HL-60 (cell line): ENCODE data around the gene NT5DC3.

ENCODE experiments used
- DNase-seq, 2 experiments: peaks; one replicate each; pipeline ENCODE4 v3.0.0-alpha.2; 2010 to 2020; ENCODE audit warnings: low read depth in 1 of 2, low spot score in 1 of 2
- H3K27ac ChIP-seq: fragments of 250-450 bp; sonication (Bioruptor Pico); replicated peaks from 2 replicates; pipeline ENCODE4 v1.5.1; 2020; ENCODE audit warnings: mild to moderate bottlenecking, moderate library complexity
- H3K27me3 ChIP-seq: fragments of 250-450 bp; sonication (Bioruptor Pico); 2 replicates; pipeline ENCODE4 v1.5.1; 2021; ENCODE audit warnings: mild to moderate bottlenecking, moderate library complexity; ENCODE audit not compliant: insufficient read depth, poor library complexity, severe bottlenecking
- H3K4me3 ChIP-seq: replicated peaks from 2 replicates; pipeline ENCODE4 v1.5.1; 2011; ENCODE audit warnings: mild to moderate bottlenecking, control low read depth, low read length; ENCODE audit not compliant: insufficient read depth
- GABPA ChIP-seq: IDR thresholded peaks from 2 replicates; pipeline ENCODE4 v1.6.1; 2012; ENCODE audit warnings: low read depth
- POLR2AphosphoS5 ChIP-seq: IDR thresholded peaks from 2 replicates; pipeline ENCODE4 v1.6.1; 2012; ENCODE audit warnings: low read depth
- SPI1 ChIP-seq: IDR thresholded peaks from 2 replicates; pipeline ENCODE4 v1.6.1; 2012; ENCODE audit warnings: low read depth, mild to moderate bottlenecking, borderline replicate concordance
- TF ChIP-seq, protein P1 (sequence below): IDR thresholded peaks from one replicate; pipeline ENCODE4 v1.5.1; 2011; ENCODE audit warnings: low read length, control low read depth, inconsistent platforms; ENCODE audit not compliant: insufficient read depth
- TF ChIP-seq, protein P2 (sequence below): IDR thresholded peaks from 2 replicates; pipeline ENCODE4 v1.6.1; 2012; ENCODE audit warnings: low read depth; ENCODE audit not compliant: insufficient replicate concordance

Gene NT5DC3

DNA sequence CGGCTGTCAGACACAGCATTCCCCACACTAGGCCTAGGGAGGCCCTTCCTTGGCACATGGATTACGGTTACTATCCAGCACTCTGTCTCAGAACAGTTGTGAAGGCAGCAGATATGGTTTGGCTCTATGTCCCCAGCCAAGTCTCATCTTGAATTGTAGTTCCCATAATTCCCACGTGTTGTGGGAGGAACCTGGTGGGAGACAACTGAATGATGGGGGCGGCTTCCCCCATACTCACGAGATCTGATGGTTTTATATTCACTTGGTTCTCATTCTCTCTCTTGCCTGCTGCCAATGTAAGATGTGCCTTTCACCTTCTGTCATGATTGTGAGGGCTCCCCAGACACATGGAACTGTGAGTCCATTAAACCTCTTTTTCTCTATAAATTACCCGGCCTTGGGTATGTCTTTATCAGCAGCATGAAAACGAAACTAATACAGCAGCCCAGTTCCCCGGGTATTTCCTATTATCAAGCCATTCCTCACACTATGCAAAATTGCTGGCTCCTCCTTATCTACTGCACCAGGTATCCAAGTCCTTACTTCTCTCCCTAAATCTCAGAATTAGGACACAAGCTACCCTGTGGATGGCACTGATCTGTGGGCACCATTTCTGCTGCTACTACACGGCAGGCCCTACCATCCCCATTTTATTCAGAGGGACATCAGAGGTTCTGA, 33.3 kb downstream of the NT5DC3 start:
- Histone ChIP-seq H3K27me3 (no peaks in the 10 kb centered on the region), H3K27ac (peak overlapping the region; percentile 52), H3K4me3 (no peak overlapping the region)
- DNase-seq = no peak
- TF ChIP-seq, protein P1, sequence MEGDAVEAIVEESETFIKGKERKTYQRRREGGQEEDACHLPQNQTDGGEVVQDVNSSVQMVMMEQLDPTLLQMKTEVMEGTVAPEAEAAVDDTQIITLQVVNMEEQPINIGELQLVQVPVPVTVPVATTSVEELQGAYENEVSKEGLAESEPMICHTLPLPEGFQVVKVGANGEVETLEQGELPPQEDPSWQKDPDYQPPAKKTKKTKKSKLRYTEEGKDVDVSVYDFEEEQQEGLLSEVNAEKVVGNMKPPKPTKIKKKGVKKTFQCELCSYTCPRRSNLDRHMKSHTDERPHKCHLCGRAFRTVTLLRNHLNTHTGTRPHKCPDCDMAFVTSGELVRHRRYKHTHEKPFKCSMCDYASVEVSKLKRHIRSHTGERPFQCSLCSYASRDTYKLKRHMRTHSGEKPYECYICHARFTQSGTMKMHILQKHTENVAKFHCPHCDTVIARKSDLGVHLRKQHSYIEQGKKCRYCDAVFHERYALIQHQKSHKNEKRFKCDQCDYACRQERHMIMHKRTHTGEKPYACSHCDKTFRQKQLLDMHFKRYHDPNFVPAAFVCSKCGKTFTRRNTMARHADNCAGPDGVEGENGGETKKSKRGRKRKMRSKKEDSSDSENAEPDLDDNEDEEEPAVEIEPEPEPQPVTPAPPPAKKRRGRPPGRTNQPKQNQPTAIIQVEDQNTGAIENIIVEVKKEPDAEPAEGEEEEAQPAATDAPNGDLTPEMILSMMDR = no peak
- no peak for TF ChIP-seq POLR2AphosphoS5
- TF ChIP-seq SPI1 = no peak
- TF ChIP-seq, protein P2, sequence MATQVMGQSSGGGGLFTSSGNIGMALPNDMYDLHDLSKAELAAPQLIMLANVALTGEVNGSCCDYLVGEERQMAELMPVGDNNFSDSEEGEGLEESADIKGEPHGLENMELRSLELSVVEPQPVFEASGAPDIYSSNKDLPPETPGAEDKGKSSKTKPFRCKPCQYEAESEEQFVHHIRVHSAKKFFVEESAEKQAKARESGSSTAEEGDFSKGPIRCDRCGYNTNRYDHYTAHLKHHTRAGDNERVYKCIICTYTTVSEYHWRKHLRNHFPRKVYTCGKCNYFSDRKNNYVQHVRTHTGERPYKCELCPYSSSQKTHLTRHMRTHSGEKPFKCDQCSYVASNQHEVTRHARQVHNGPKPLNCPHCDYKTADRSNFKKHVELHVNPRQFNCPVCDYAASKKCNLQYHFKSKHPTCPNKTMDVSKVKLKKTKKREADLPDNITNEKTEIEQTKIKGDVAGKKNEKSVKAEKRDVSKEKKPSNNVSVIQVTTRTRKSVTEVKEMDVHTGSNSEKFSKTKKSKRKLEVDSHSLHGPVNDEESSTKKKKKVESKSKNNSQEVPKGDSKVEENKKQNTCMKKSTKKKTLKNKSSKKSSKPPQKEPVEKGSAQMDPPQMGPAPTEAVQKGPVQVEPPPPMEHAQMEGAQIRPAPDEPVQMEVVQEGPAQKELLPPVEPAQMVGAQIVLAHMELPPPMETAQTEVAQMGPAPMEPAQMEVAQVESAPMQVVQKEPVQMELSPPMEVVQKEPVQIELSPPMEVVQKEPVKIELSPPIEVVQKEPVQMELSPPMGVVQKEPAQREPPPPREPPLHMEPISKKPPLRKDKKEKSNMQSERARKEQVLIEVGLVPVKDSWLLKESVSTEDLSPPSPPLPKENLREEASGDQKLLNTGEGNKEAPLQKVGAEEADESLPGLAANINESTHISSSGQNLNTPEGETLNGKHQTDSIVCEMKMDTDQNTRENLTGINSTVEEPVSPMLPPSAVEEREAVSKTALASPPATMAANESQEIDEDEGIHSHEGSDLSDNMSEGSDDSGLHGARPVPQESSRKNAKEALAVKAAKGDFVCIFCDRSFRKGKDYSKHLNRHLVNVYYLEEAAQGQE = no peak
- TF ChIP-seq GABPA = no peak

DNA sequence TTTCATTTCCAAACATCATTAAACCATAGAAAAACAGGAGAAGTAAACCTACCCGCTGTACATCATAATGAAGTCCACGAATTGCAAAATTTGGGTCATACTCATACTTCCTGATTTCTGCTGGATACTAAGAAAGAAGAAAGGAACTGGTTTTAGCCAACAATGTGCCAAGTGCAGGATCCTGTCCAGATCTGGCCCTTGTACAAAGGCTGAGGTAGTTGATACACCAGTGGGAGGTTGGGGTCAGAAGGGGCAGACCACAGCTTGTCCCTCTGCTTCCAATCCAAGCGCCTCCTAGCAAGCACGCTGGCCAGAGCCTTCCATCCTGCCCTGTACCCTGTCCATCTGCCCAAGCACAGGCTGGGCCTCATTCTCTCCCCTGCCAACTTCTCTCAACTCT, 34.2 kb downstream of the NT5DC3 start:
- no peaks in the 10 kb centered on the region for H3K27me3 ChIP-seq
- peak overlapping the region; percentile 52 for H3K27ac ChIP-seq
- peak; percentile 84 for TF ChIP-seq SPI1
- no peak for TF ChIP-seq GABPA
- TF ChIP-seq, protein P2 = no peak
- no peak overlapping the region for H3K4me3 ChIP-seq
- DNase-seq = peak in 1 of 2 experiments; percentile 68

DNA sequence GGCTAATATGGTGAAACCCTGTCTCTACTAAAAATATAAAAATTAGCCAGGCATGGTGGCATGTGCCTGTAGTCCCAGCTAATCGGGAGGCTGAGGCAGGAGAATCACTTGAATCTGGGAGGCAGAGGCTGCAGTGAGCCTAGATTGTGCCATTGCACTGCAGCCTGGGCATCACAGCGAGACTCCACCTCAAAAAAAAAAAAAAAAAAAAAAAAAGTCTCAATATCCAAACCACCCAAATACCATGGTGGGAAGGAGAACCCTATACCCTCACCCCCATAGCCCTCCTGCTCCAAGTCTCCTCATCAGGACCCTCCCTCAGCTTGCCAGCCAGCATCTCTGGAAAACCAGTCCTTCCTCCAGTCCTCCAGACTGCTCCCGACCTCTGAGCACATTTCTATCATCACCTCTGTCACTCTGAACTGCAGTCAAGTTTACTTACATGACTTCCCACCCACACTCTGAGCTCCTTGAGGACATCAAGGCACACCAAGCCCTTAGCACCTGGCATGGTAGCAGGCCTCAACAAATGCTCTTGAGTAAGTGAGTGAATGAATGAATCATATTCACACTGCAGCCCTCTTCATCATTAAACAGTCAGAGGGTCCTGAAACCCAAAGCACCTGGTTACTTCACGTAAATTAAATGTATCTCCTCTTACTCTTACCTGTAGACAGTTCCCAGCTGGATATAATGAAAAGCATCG, 35.2 kb downstream of the NT5DC3 start:
- no peak for DNase-seq
- peak overlapping the region; percentile 52 for H3K27ac ChIP-seq
- TF ChIP-seq, protein P1 = no peak
- no peak for TF ChIP-seq GABPA
- TF ChIP-seq POLR2AphosphoS5 = no peak
- TF ChIP-seq SPI1 = no peak
- TF ChIP-seq, protein P2 = no peak
- H3K27me3 ChIP-seq = no peaks in the 10 kb centered on the region
- H3K4me3 ChIP-seq = no peak overlapping the region
